ENCODE results near the gene NCOA7. TPM values are rescaled to one million over a fixed set of nuclear protein-coding genes. Genes with fewer than 3 reads are reported as not detected.

NCOA7 gene
- total RNA-seq, 1 experiment from 2014 or later, result 9.4 TPM

GRCh38 chr6:125906158-125906998 lies 115.6 kb downstream of the NCOA7 start:
- DNase-seq, result peak; percentile 72
- Histone ChIP-seq H3K23me2 (ENCODE audit: insufficient read length, low read depth, low read length, poor library complexity, severe bottlenecking) (no peaks in the 10 kb centered on the region), H3K27me3 (ENCODE audit: insufficient read depth, low read length) (no peaks in the 10 kb centered on the region), H3K27ac (ENCODE audit: insufficient read length, low read depth, low read length) (no peak overlapping the region), H4K20me1 (ENCODE audit: control insufficient read depth, insufficient read depth, insufficient read length) (no peaks in the 10 kb centered on the region), H3K14ac (ENCODE audit: insufficient read depth, low read length) (no peak overlapping the region), H2BK5ac (ENCODE audit: insufficient read length, low read length) (no peak overlapping the region), H4K5ac (ENCODE audit: insufficient read length, low read depth, low read length) (no peak overlapping the region), H3K79me1 (ENCODE audit: insufficient read depth, low read depth, low read length, poor library complexity, severe bottlenecking) (no peaks in the 10 kb centered on the region), H2AK5ac (ENCODE audit: insufficient read length, low read length) (no peak overlapping the region), H3K18ac (ENCODE audit: insufficient read length, low read depth, low read length) (no peak overlapping the region), H3K9ac (ENCODE audit: extremely low read depth, insufficient read length, low read length) (no peak overlapping the region), H3K4ac (ENCODE audit: low read depth, low read length) (no peak overlapping the region), H4K8ac (replicated peaks; ENCODE audit: insufficient read length, low read depth, low read length) (no peak overlapping the region), H2BK120ac (ENCODE audit: low read depth, low read length, poor library complexity, severe bottlenecking) (no peak overlapping the region), H2BK20ac (ENCODE audit: low read depth, low read length, poor library complexity, severe bottlenecking) (no peak overlapping the region), H3K23ac (ENCODE audit: insufficient read length, low read depth, low read length) (no peak overlapping the region), H3K9me3 (ENCODE audit: control insufficient read depth, low read depth, low read length) (no peaks in the 10 kb centered on the region), H2AFZ (ENCODE audit: low read length) (no peak overlapping the region), H3K4me1 (ENCODE audit: insufficient read depth, low read length) (no peaks in the 10 kb centered on the region), H3T11ph (ENCODE audit: low read length) (no peak overlapping the region), H2BK12ac (ENCODE audit: insufficient read length, low read depth, low read length) (no peak overlapping the region), H3K79me2 (ENCODE audit: insufficient read depth, low read length) (no peaks in the 10 kb centered on the region), H3K56ac (ENCODE audit: insufficient read length, low read depth, low read length) (no peak overlapping the region), H3K4me2 (ENCODE audit: insufficient read depth, insufficient read length, low read length) (no peak overlapping the region), H4K91ac (ENCODE audit: insufficient read length, low read depth, low read length) (no peak overlapping the region), H2BK15ac (ENCODE audit: low read depth, low read length) (no peak overlapping the region)
- no CpG with 5 or more reads among the region's 5 CpGs for WGBS (ENCODE audit: extremely low coverage, insufficient read length, low lambda C conversion rate)
- Mint-ChIP-seq H3K27ac (no peak overlapping the region), H3K4me1 (peaks cover 0 to 3% of the 10 kb centered on the region in 2 experiments; a peak in 2 of 4 replicates), H3K9me3 (no peaks in the 10 kb centered on the region), H3K4me3 (no peak overlapping the region), H3K27me3 (ENCODE audit: low read depth) (no peaks in the 10 kb centered on the region), H3K36me3 (ENCODE audit: insufficient read depth in 1 of 3, low read depth in 3 of 3) (no peaks in the 10 kb centered on the region; a peak in 2 of 7 replicates)
- TF ChIP-seq, protein P1, sequence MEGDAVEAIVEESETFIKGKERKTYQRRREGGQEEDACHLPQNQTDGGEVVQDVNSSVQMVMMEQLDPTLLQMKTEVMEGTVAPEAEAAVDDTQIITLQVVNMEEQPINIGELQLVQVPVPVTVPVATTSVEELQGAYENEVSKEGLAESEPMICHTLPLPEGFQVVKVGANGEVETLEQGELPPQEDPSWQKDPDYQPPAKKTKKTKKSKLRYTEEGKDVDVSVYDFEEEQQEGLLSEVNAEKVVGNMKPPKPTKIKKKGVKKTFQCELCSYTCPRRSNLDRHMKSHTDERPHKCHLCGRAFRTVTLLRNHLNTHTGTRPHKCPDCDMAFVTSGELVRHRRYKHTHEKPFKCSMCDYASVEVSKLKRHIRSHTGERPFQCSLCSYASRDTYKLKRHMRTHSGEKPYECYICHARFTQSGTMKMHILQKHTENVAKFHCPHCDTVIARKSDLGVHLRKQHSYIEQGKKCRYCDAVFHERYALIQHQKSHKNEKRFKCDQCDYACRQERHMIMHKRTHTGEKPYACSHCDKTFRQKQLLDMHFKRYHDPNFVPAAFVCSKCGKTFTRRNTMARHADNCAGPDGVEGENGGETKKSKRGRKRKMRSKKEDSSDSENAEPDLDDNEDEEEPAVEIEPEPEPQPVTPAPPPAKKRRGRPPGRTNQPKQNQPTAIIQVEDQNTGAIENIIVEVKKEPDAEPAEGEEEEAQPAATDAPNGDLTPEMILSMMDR (conservative IDR thresholded peaks at IDR 0.05), result peak; percentile 92
